Measurements from ENCODE around the gene PSEN1.

GRCh38 chr14:73265721-73266046, 129.4 kb downstream of the PSEN1 start:
- TF ChIP-seq POLR2A (IDR thresholded peaks at IDR 0.05; ENCODE audit: low read length) (no peak), GATA1 (IDR thresholded peaks at IDR 0.05; ENCODE audit: low read depth, low read length) (no peak)

Data from erythroblast (primary cell).